Ovary (tissue), 9 donors: ENCODE data around the gene GPR17. TPM values are rescaled to one million over a fixed set of nuclear protein-coding genes. Genes with fewer than 3 reads are reported as not detected.

Experiments used
- DNase-seq, 5 donors: peaks; one replicate each; pipeline ENCODE4 v3.0.0-alpha.2; 2019 to 2020
- H3K27ac ChIP-seq, 2 donors: fragments of 200-600 bp; one replicate each; pipeline versions ENCODE4 v1.5.1 to v1.8.0; 2019 to 2022
- H3K27me3 ChIP-seq: fragments of 200-600 bp; one replicate; pipeline ENCODE4 v1.8.0; 2022
- H3K36me3 ChIP-seq: fragments of 200-600 bp; sonication (generic); one replicate; pipeline ENCODE4 v1.5.1; 2019
- H3K4me1 ChIP-seq: one replicate; pipeline ENCODE4 v1.8.1; 2013; ENCODE audit warnings: mild to moderate bottlenecking, moderate library complexity; ENCODE audit not compliant: insufficient read depth
- H3K4me3 ChIP-seq: fragments of 200-600 bp; sonication (generic); one replicate; pipeline ENCODE4 v1.5.1; 2017
- H3K9me3 ChIP-seq, 2 donors: fragments of 200-600 bp in 1 of 2; sonication (generic) in 1 of 2; one replicate each; pipeline versions ENCODE4 v1.5.1 to v1.8.1; 2013 to 2019; ENCODE audit warnings: mild to moderate bottlenecking in 1 of 2, moderate library complexity in 1 of 2
- CTCF ChIP-seq, 3 donors: fragments of 450-650 bp in 2 of 3; fragments of 200-600 bp in 1 of 3; IDR thresholded peaks; one replicate each; pipeline versions ENCODE4 v1.5.1 to v1.8.0; 2016 to 2022; ENCODE audit warnings: antibody characterized with exemption in 3 of 3, mild to moderate bottlenecking in 1 of 3
- EP300 ChIP-seq: sonication (generic); formaldehyde crosslinking; IDR thresholded peaks from one replicate; pipeline ENCODE4 v1.6.1; 2017; ENCODE audit warnings: antibody characterized with exemption
- POLR2A ChIP-seq: fragments of 450-650 bp; IDR thresholded peaks from one replicate; pipeline ENCODE4 v1.6.1; 2017; ENCODE audit warnings: antibody characterized with exemption, mild to moderate bottlenecking, moderate library complexity
- WGBS, 3 donors: extraction: QIAGEN DNeasy Blood & Tissue Kit in 1 of 3; methylation state at CpG; one replicate each; pipeline versions ENCODE4 v1.1.5 to v1.1.7; 2013 to 2017; 5-methylcytosine and 5-hydroxymethylcytosine counted together
- intact Hi-C, 4 donors: fragments of 100-400 bp; cut with DNase I; formaldehyde crosslinking; loops; one replicate each; pipeline versions ENCODE4 v1.11.0 to v1.15.1; 2022 to 2023
- polyA plus RNA-seq, 2 donors: library from polyadenylated mRNA; stranded (reverse); fragments of 200-250 nt in 1 of 2; fragments of 350-450 nt in 1 of 2; fragmentation: Illumina TruSeq in 1 of 2; extraction: RNeasy Lipid Tissue Mini Kit (QIAGEN cat#74804) in 1 of 2; gene quantifications; one replicate each; pipeline ENCODE4 v1.2.3, GENCODE V29; 2013 to 2014
- total RNA-seq, 7 donors: library from RNA; depleted of rRNA in 2 of 7; stranded (reverse); fragments of >200 nt in 2 of 7; fragmentation: NEBNext Ultra II Directional in 3 of 7; extraction: Animal tissue kit (Norgen Biotek cat#: 25700) in 3 of 7; gene quantifications; one replicate each; pipeline versions ENCODE4 v1.1.0 to v1.2.4, GENCODE V29; 2016 to 2023
- donor health status: DM: no; HTN: no; CAD: no; lungs with moderate emphysema.
- donor health status: DM: no; HTN: no; CAD: no.
- donor health status: Bipolar disorder and iron deficiency.
- donor health status: DM: yes; HTN: yes; CAD: no.
- donor health status: DM: no; HTN: no; CAD: no.
- donor health status: DM: yes; HTN: yes; CAD: no.

The GPR17 gene
- total and polyA plus RNA-seq, 9 donors, result 0.18 TPM; not detected in 8

GRCh38 chr2:127642706-127643438 is 3.1 kb upstream of the GPR17 start:
- 79 to 83% (median 82%) methylated on average over 17 of the region's 17 CpGs for WGBS, 3 donors
- no peaks in the 10 kb centered on the region for H3K36me3 ChIP-seq
- TF ChIP-seq POLR2A (no peak), EP300 (no peak)
- intact Hi-C loops, result loop anchor here in 2 of 4 donors (5.0 to 10.0 kb wide), 2 partner anchors 108 to 1984 kb away; partner anchors contain the start of gene MYO7B (in 1 of the 2)
- no peaks in the 10 kb centered on the region for H3K27me3 ChIP-seq
- no peaks in the 10 kb centered on the region for H3K9me3 ChIP-seq
- DNase-seq, result no peak
- H3K4me3 ChIP-seq, result no peak overlapping the region
- peaks cover under 1% of the 10 kb centered on the region for H3K4me1 ChIP-seq
- H3K27ac ChIP-seq, result no peak overlapping the region

- DNase-seq, result no peak
- no peaks in the 10 kb centered on the region for H3K4me1 ChIP-seq
- H3K36me3 ChIP-seq, result no peaks in the 10 kb centered on the region
- TF ChIP-seq POLR2A (no peak), CTCF (IDR thresholded peaks at IDR 0.05) (no peak), EP300 (no peak)
- H3K27me3 ChIP-seq, result no peaks in the 10 kb centered on the region
- no peak overlapping the region for H3K4me3 ChIP-seq
- 91 to 93% (median 92%) methylated on average over 15 of the region's 15 CpGs for WGBS, 3 donors
- intact Hi-C loops, result loop anchor here in 2 of 4 donors (5.0 to 10.0 kb wide), 2 partner anchors 109 to 1984 kb away; partner anchors contain the start of gene MYO7B (in 1 of the 2)
- no peak overlapping the region for H3K27ac ChIP-seq
- H3K9me3 ChIP-seq, result no peaks in the 10 kb centered on the region
Measured at GRCh38 chr2:127643439-127644065, 2.4 kb upstream of the GPR17 start.

GRCh38 chr2:127644066-127645025 is 1.6 kb upstream of the GPR17 start:
- no peaks in the 10 kb centered on the region for H3K27me3 ChIP-seq
- no peak overlapping the region for H3K27ac ChIP-seq
- 85 to 91% (median 87%) methylated on average over 19 of the region's 19 CpGs for WGBS, 3 donors
- TF ChIP-seq POLR2A (no peak), CTCF (IDR thresholded peaks at IDR 0.05) (no peak), EP300 (no peak)
- H3K4me3 ChIP-seq, result no peak overlapping the region
- intact Hi-C loops, result loop anchor here in 2 of 4 donors (5.0 to 10.0 kb wide), 2 partner anchors 110 to 1983 kb away; partner anchors contain the start of gene MYO7B (in 1 of the 2)
- H3K36me3 ChIP-seq, result no peaks in the 10 kb centered on the region
- no peaks in the 10 kb centered on the region for H3K9me3 ChIP-seq
- H3K4me1 ChIP-seq, result no peaks in the 10 kb centered on the region
- DNase-seq, result no peak

GRCh38 chr2:127645026-127645394 is 943 bp upstream of the GPR17 start:
- Histone ChIP-seq H3K27ac (no peak overlapping the region), H3K27me3 (no peaks in the 10 kb centered on the region), H3K4me1 (no peaks in the 10 kb centered on the region), H3K9me3 (no peaks in the 10 kb centered on the region), H3K4me3 (no peak overlapping the region), H3K36me3 (no peaks in the 10 kb centered on the region)
- no peak for TF ChIP-seq CTCF (IDR thresholded peaks at IDR 0.05)
- no peak for TF ChIP-seq EP300
- no peak for TF ChIP-seq POLR2A
- DNase-seq, result no peak
- 67 to 91% (median 87%) methylated on average over 1 of the region's 1 CpG for WGBS, 3 donors
- intact Hi-C loops, result loop anchor here in 1 of 4 donors (10.0 kb wide), 1 partner anchor 110 kb away; the partner anchor contains the start of gene MYO7B
